Measurements from ENCODE around the gene LYPD3. TPM values are rescaled to one million over a fixed set of nuclear protein-coding genes. Genes with fewer than 3 reads are reported as not detected.
"Not testable (repeated sequence)": the region's sequence is repeated elsewhere in the genome, so short reads cannot be mapped to it uniquely, and the experiment has no call there.

The LYPD3 gene
- total RNA-seq, 4 donors from 2014 or later = 0.47 to 26.4 (median 1.9) TPM; not detected in 1

DNA sequence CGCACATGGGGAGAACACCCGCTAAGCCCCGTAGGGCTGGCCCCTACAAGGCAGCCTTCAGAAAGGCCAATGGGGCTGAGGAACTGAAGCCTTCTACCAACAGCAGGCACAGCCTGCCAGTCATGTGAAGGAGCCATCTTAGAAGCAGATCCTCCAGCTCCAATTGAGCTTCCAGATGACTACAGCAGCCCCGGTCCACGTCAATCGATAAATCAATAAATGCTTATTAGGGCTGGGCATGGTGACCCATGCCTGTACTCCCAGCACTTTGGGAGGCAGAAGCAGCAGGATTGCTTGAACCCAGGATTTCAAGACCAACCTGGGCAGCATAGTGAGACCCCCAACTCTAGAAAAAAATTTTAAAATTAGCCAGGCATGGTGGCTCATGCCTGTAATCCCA is 27.7 kb downstream of the LYPD3 start:
- TF ChIP-seq, protein P1, sequence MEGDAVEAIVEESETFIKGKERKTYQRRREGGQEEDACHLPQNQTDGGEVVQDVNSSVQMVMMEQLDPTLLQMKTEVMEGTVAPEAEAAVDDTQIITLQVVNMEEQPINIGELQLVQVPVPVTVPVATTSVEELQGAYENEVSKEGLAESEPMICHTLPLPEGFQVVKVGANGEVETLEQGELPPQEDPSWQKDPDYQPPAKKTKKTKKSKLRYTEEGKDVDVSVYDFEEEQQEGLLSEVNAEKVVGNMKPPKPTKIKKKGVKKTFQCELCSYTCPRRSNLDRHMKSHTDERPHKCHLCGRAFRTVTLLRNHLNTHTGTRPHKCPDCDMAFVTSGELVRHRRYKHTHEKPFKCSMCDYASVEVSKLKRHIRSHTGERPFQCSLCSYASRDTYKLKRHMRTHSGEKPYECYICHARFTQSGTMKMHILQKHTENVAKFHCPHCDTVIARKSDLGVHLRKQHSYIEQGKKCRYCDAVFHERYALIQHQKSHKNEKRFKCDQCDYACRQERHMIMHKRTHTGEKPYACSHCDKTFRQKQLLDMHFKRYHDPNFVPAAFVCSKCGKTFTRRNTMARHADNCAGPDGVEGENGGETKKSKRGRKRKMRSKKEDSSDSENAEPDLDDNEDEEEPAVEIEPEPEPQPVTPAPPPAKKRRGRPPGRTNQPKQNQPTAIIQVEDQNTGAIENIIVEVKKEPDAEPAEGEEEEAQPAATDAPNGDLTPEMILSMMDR (IDR thresholded peaks at IDR 0.05) = no peak
- DNase-seq (ENCODE audit: low spot score) (no peak), ATAC-seq (ENCODE audit: low FRiP score) (no peak)

DNA sequence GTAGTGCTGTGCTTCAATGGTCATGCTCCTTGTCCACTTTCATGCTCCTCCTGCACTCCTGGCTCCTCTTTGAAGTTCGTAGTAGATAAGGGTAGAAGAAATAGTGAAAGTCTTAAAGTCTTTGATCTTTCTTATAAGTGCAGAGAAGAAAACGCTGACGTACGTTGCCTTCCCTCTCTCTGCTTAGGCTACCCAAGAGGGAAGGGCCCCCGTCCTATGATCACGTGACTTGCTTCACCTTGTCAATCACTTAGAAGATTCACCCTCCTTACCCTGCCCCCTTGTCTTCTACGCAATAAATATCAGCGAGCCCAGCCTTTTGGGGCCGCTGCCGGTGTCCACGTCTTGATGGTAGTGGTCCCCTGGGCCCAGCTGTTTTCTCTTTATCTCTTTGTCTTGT is 28.1 kb downstream of the LYPD3 start:
- not testable (repeated sequence) for DNase-seq (ENCODE audit: low spot score); ATAC-seq (ENCODE audit: low FRiP score)

DNA sequence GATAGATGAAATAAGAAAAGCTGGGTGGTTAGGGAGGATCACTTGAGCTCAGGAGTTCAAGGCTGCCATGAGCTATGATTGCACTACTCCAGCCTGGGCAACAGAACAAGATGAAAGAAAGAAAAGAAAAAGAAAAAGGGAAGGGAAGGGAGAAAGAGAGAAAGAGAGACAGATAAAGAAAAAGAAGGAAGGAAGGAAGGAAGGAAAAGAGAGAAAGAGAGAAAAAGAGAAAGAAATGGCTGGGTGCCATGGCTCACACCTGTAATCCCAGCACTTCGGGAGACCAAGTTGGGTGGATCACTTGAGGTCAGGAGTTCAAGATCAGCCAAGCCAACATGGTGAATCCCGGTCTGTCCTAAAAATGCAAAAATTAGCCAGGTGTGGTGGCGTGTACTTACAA is 29.6 kb downstream of the LYPD3 start:
- TF ChIP-seq, protein P1 (IDR thresholded peaks at IDR 0.05) = no peak
- ATAC-seq (ENCODE audit: low FRiP score) (no peak), DNase-seq (ENCODE audit: low spot score) (no peak)

DNA sequence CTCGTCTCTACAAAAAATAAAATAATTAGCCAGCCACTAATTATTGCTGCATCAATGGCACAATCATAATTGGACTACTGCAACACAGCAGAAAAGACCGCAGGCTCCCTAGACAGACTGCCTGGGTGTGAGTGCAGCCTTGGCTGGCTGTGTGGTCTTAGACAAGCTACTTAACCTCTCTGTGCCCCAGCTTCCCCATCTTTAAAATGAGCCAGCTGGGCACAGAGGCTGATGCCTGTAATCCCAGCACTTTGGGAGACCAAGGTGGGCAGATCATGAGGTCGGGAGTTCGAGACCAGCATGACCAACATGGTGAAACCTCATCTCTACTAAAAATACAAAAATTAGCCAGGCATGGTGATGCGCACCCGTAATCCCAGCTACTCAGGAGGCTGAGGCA is 31.7 kb downstream of the LYPD3 start:
- DNase-seq (ENCODE audit: low spot score) (no peak), ATAC-seq (ENCODE audit: low FRiP score) (no peak)
- TF ChIP-seq, protein P1 (IDR thresholded peaks at IDR 0.05) = no peak

DNA sequence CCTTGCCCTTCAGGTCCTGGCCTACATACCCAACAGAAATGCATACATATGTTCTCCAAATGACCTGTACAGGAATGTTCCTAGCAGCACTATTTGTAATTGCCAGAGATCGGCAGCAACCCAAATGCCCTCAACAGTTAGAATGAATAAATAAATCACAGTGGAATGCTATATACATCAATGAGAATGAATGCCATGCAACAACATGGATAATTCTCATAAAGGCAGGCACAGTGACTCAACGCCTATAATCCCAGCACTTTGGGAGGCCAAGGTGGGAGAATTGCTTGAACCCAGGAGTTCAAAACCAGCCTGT is 32.1 kb downstream of the LYPD3 start:
- ATAC-seq (ENCODE audit: low FRiP score) = no peak

DNA sequence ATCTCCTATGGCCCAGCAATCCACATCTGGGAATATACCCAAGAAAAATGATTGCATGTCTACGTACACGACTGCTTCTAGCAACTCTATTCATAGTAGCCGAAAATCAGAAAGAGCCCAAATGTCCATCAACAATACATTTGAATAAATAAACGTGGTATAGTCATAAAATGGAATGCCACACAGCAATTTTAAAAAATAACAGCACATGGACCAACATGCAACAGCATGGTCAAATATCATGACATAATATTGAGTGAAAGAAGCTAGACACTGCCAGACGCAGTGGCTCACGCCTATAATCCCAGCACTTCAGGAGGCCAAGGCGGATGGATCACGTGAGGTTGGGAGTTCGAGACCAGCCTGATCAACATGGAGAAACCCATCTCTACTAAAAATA is 34.4 kb downstream of the LYPD3 start:
- DNase-seq (ENCODE audit: low spot score) = no peak
- no peak for ATAC-seq (ENCODE audit: low FRiP score)
- TF ChIP-seq, protein P1 (IDR thresholded peaks at IDR 0.05) = no peak

More for the DNA sequence above, 32.1 kb downstream of the LYPD3 start:
- TF ChIP-seq, protein P1 (IDR thresholded peaks at IDR 0.05) = no peak
- no peak for DNase-seq (ENCODE audit: low spot score)

DNA sequence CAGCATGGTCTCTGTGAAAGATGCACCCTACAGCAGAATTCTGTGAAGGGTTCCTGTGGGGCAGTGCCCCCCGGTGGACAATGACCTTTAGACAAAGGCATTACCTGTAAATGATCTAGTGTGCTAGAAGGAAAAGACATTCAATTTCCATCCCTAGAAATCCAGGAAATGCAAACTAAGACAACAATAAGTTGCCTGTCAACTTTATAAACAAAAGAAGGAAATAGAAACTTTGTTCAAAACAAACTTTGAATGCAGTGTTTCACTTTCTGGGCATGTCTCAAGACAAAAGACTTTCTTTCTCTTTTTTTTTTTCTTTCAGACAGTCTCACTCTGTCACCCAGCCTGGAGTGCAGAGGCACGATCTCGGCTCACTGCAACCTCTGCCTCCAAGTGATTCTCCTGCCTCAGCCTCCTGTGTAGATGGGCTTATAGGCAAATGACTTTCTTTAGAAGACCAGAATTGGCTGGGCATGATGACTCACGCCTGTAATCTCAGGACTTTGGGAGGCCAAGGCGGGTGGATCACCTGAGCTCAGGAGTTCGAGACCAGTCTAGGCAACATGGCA is 35.2 kb downstream of the LYPD3 start:
- TF ChIP-seq, protein P1 (IDR thresholded peaks at IDR 0.05) = no peak
- DNase-seq (ENCODE audit: low spot score) (no peak), ATAC-seq (ENCODE audit: low FRiP score) (no peak)

DNA sequence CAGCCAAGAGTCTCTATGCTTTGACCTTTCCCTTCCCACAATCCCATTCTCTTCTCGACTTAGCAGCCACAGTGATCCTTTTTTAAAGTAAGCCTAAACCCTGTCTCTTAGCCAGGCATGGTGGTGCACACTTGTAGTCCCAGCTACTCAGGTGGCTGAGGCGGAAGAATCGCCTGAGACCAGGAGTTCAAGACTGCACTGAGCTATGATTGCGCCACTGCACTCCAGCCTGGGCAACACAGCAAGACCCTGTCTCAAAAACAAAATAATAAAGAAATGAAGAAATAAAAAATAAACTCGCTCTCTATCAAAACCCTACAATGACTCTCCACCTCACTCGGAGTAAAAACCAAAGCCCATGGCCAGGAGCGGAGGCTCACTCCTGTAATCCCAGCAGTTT is 36.0 kb downstream of the LYPD3 start:
- ATAC-seq (ENCODE audit: low FRiP score) = no peak
- DNase-seq (ENCODE audit: low spot score) = no peak
- TF ChIP-seq, protein P1 (IDR thresholded peaks at IDR 0.05) = no peak
